Neuronal stem cell (in vitro differentiated cells): ENCODE measurements around the gene GPSM1.
"Not testable (repeated sequence)": the region's sequence is repeated elsewhere in the genome, so short reads cannot be mapped to it uniquely, and the experiment has no call there.

Experiments used
- DNase-seq: peaks from one replicate; pipeline ENCODE4 v3.0.0-alpha.2; 2013; ENCODE audit warnings: low spot score
- H2AFZ ChIP-seq: one replicate; pipeline ENCODE4 v1.6.1; 2013; ENCODE audit warnings: mild to moderate bottlenecking, low read length, inconsistent platforms
- H2AK5ac ChIP-seq: 2 replicates; pipeline ENCODE4 v1.6.1; 2013; ENCODE audit warnings: low read depth, mild to moderate bottlenecking, inconsistent platforms, low read length, moderate library complexity, mixed read lengths
- H2BK120ac ChIP-seq: 2 replicates; pipeline ENCODE4 v1.6.1; 2013; ENCODE audit warnings: low read depth, mild to moderate bottlenecking, inconsistent platforms, low read length, moderate library complexity, mixed read lengths
- H2BK12ac ChIP-seq: one replicate; pipeline ENCODE4 v1.6.1; 2013; ENCODE audit warnings: low read length, inconsistent platforms
- H2BK15ac ChIP-seq: 2 replicates; pipeline ENCODE4 v1.6.1; 2013; ENCODE audit warnings: mild to moderate bottlenecking, low read length, inconsistent platforms, mixed read lengths
- H2BK5ac ChIP-seq: one replicate; pipeline ENCODE4 v1.6.1; 2013; ENCODE audit warnings: inconsistent platforms, mild to moderate bottlenecking, low read length, moderate library complexity
- H3K14ac ChIP-seq: one replicate; pipeline ENCODE4 v1.6.1; 2013; ENCODE audit warnings: low read length, inconsistent platforms
- H3K18ac ChIP-seq: 2 replicates; pipeline ENCODE4 v1.6.1; 2013; ENCODE audit warnings: low read length, inconsistent platforms
- H3K23ac ChIP-seq: 2 replicates; pipeline ENCODE4 v1.6.1; 2013; ENCODE audit warnings: low read depth, mild to moderate bottlenecking, mixed read lengths, low read length, inconsistent platforms; ENCODE audit not compliant: poor library complexity
- H3K27ac ChIP-seq: replicated peaks from 3 replicates; pipeline ENCODE4 v1.5.1; 2013; ENCODE audit warnings: low read length, inconsistent platforms
- H3K27me3 ChIP-seq, 3 experiments: 2 replicates each; pipeline ENCODE4 v1.6.1; 2013; ENCODE audit warnings: low read length in 3 of 3, mild to moderate bottlenecking in 2 of 3, inconsistent platforms in 1 of 3, low read depth in 1 of 3, mixed read lengths in 1 of 3, moderate library complexity in 1 of 3; ENCODE audit not compliant: control insufficient read depth in 3 of 3, insufficient read depth in 3 of 3
- H3K36me3 ChIP-seq, 2 donors: replicated peaks in 1 of 2; 2 replicates each; pipeline ENCODE4 v1.6.1; 2013; ENCODE audit warnings: low read length in 2 of 2; ENCODE audit not compliant: control insufficient read depth in 2 of 2, insufficient read depth in 2 of 2
- H3K4ac ChIP-seq: 2 replicates; pipeline ENCODE4 v1.6.1; 2013; ENCODE audit warnings: inconsistent platforms, mild to moderate bottlenecking, low read length, moderate library complexity
- H3K4me1 ChIP-seq, 2 donors: 1 replicate in 1 of 2; 2 replicates in 1 of 2; pipeline ENCODE4 v1.6.1; 2013; ENCODE audit warnings: low read length in 2 of 2, low read depth in 1 of 2; ENCODE audit not compliant: control insufficient read depth in 2 of 2, insufficient read depth in 1 of 2
- H3K4me2 ChIP-seq: one replicate; pipeline ENCODE4 v1.6.1; 2013; ENCODE audit warnings: mild to moderate bottlenecking, low read length, inconsistent platforms; ENCODE audit not compliant: insufficient read depth, poor library complexity, severe bottlenecking
- H3K4me3 ChIP-seq, 2 donors: 2 replicates each; pipeline ENCODE4 v1.5.1; 2013; ENCODE audit warnings: low read length in 2 of 2, mild to moderate bottlenecking in 2 of 2, inconsistent platforms in 1 of 2, moderate library complexity in 1 of 2
- H3K79me1 ChIP-seq: one replicate; pipeline ENCODE4 v1.6.1; 2013; ENCODE audit warnings: low read depth, mild to moderate bottlenecking, inconsistent platforms, low read length, moderate library complexity
- H3K9ac ChIP-seq: one replicate; pipeline ENCODE4 v1.6.1; 2013; ENCODE audit warnings: mild to moderate bottlenecking, low read depth, low read length, inconsistent platforms; ENCODE audit not compliant: poor library complexity
- H3K9me3 ChIP-seq, 2 donors: replicated peaks in 1 of 2; 2 replicates each; pipeline versions ENCODE3 to v1.6.1; 2013; ENCODE audit warnings: low read length in 2 of 2, mild to moderate bottlenecking in 2 of 2, inconsistent platforms in 1 of 2, low read depth in 1 of 2, mixed read lengths in 1 of 2, moderate library complexity in 1 of 2; ENCODE audit not compliant: control insufficient read depth in 2 of 2, insufficient read depth in 1 of 2
- H4K8ac ChIP-seq: one replicate; pipeline ENCODE4 v1.6.1; 2013; ENCODE audit warnings: low read depth, mild to moderate bottlenecking, inconsistent platforms, low read length, moderate library complexity
- H4K91ac ChIP-seq: one replicate; pipeline ENCODE4 v1.6.1; 2013; ENCODE audit warnings: low read length, low read depth, mild to moderate bottlenecking, inconsistent platforms; ENCODE audit not compliant: poor library complexity
- WGBS, 2 donors: extraction: QIAGEN DNeasy Blood & Tissue Kit; methylation state at CpG; one replicate each; pipeline ENCODE4 v1.1.7; 2013; ENCODE audit warnings: missing lambda C conversion rate in 2 of 2, mixed read lengths in 1 of 2; ENCODE audit not compliant: insufficient read length in 2 of 2, insufficient replicate concordance in 1 of 2; ENCODE audit errors: extremely low coverage in 2 of 2; 5-methylcytosine and 5-hydroxymethylcytosine counted together

The GPSM1 gene

DNA sequence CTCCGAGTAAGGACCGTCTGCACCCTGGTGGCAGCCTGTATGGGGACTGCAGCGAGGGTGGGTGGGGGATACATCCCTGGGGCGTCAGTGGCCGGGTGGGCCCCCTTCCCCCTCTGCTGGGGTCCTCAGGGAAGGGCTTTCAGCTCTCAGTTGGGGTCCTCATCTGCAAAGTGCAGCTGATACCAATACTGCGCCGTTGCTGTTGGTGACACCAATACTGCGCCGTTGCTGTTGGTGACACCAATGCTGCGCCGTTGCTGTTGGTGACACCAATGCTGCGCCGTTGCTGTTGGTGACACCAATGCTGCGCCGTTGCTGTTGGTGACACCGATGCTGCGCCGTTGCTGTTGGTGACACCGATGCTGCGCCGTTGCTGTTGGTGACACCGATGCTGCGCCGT, 24.5 kb downstream of the GPSM1 start:
- not testable (repeated sequence) for H3K27me3 ChIP-seq, H2BK15ac ChIP-seq, H2BK120ac ChIP-seq, H2BK12ac ChIP-seq, H2BK5ac ChIP-seq, H2AFZ ChIP-seq, DNase-seq, H3K27ac ChIP-seq, H3K4ac ChIP-seq, H2AK5ac ChIP-seq, H4K91ac ChIP-seq, H3K4me1 ChIP-seq, H3K4me3 ChIP-seq, H3K14ac ChIP-seq, H3K18ac ChIP-seq, H4K8ac ChIP-seq, H3K4me2 ChIP-seq, H3K9me3 ChIP-seq, H3K9ac ChIP-seq
- peak overlapping the region; percentile 25 for H3K23ac ChIP-seq
- H3K79me1 ChIP-seq, result peaks cover 11% of the 10 kb centered on the region
- WGBS, 2 donors, result no CpG with 5 or more reads among the region's 24 CpGs
- H3K36me3 ChIP-seq, result peaks cover 5 to 15% of the 10 kb centered on the region in 2 donors

DNA sequence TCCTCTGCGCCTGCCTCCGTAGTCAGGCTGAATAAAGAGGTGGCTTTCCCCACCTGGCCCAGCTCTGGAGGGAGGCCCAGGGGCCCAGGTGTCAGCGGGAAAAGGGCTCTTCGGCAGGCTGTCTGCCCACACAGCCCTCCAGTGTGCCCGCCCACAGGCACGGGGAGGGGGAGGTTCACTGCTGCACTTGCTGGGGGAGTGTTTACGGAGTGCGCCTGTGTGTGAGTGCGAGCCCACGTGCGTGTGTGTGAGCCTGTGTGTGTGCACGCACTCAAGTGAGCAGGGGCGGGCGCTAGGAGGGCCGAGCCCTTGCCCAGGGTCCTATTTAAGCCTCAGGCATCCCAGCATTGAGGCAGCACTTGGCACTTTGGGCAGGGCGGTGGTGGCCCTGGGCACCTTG, 25.3 kb downstream of the GPSM1 start:
- no peak overlapping the region for H3K4ac ChIP-seq
- no peak overlapping the region for H2AK5ac ChIP-seq
- no peak overlapping the region for H2BK5ac ChIP-seq
- no peak overlapping the region for H3K4me2 ChIP-seq
- peaks cover 8% of the 10 kb centered on the region for H3K79me1 ChIP-seq
- no peak overlapping the region for H3K27ac ChIP-seq
- no peaks in the 10 kb centered on the region for H3K4me1 ChIP-seq
- no peak overlapping the region for H3K9ac ChIP-seq
- peak overlapping the region; percentile 89 for H3K14ac ChIP-seq
- H2BK12ac ChIP-seq, result peak overlapping the region; percentile 58
- WGBS, 2 donors, result no CpG with 5 or more reads among the region's 16 CpGs
- H3K18ac ChIP-seq, result peak overlapping the region; percentile 38
- DNase-seq, result no peak
- no peak overlapping the region for H4K91ac ChIP-seq
- peak overlapping the region; percentile 91 for H3K23ac ChIP-seq
- H3K36me3 ChIP-seq, result peaks cover 6 to 24% of the 10 kb centered on the region in 2 donors
- no peak overlapping the region for H2BK120ac ChIP-seq
- no peak overlapping the region for H4K8ac ChIP-seq
- no peaks in the 10 kb centered on the region for H3K9me3 ChIP-seq
- no peak overlapping the region for H2AFZ ChIP-seq
- H3K4me3 ChIP-seq, result no peak overlapping the region
- H2BK15ac ChIP-seq, result no peak overlapping the region
- H3K27me3 ChIP-seq, result no peaks in the 10 kb centered on the region

- Histone ChIP-seq H2BK12ac (peak overlapping the region; percentile 58), H3K27me3 (no peaks in the 10 kb centered on the region), H3K23ac (peak overlapping the region; percentile 91), H3K9me3 (no peaks in the 10 kb centered on the region), H3K4ac (no peak overlapping the region), H4K91ac (no peak overlapping the region), H3K14ac (peak overlapping the region; percentile 71), H3K4me1 (no peaks in the 10 kb centered on the region), H3K4me2 (no peak overlapping the region), H3K9ac (no peak overlapping the region), H2BK15ac (no peak overlapping the region), H3K18ac (no peak overlapping the region), H4K8ac (no peak overlapping the region), H3K79me1 (peaks cover 8% of the 10 kb centered on the region), H3K27ac (no peak overlapping the region), H2AK5ac (no peak overlapping the region), H3K36me3 (peaks cover 7 to 26% of the 10 kb centered on the region in 2 donors), H2BK120ac (no peak overlapping the region), H2AFZ (no peak overlapping the region), H2BK5ac (no peak overlapping the region), H3K4me3 (no peak overlapping the region)
- no CpG with 5 or more reads among the region's 11 CpGs for WGBS, 2 donors
- DNase-seq, result no peak
These were observed 25.7 kb downstream of the GPSM1 start for GRCh38 chr9:136353088-136353487.

DNA sequence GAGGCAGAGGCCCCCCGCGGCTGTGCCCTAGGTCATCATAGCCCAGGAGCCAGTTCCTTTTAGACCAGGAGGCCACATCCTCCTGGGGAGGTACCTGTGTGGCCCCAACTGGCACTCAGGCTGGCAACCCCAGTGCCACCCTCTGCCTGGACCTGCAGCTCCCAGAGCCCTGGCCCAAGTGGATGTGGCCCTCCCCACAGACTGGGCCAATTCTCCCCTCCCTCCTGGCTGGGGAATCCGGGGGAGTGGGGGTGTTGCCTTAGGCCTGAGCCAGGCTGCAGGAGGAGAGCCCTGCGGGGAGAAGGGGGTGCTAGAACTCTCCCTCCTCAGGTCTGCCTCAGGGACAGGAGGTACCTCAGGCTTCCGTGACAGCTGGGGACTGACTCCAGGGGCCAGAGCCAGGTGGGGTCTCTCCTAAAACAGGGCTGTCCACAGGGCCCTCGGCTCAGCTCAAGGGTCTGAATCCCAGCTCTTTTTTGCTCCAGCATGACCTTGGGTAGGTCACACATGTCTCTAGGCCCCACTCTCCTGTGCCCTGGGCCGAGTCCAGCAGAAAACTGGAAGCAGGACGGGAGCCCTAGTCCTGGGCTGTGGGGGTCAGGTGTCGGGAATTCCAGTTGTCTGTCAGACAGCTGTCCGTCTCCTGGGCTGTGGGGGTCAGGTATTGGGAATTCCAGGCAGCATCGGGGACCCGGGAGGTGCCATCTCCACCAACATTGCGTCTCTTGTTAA, 26.6 kb downstream of the GPSM1 start:
- no peak for DNase-seq
- peaks cover 7% of the 10 kb centered on the region for H3K79me1 ChIP-seq
- H2AK5ac ChIP-seq, result no peak overlapping the region
- no peak overlapping the region for H3K9ac ChIP-seq
- no peak overlapping the region for H4K8ac ChIP-seq
- H3K18ac ChIP-seq, result peak overlapping the region; percentile 71
- H2BK5ac ChIP-seq, result no peak overlapping the region
- no peaks in the 10 kb centered on the region for H3K4me1 ChIP-seq
- H3K27ac ChIP-seq, result no peak overlapping the region
- H4K91ac ChIP-seq, result no peak overlapping the region
- H3K4me2 ChIP-seq, result no peak overlapping the region
- no peak overlapping the region for H2BK15ac ChIP-seq
- peaks cover 8 to 25% of the 10 kb centered on the region in 2 donors for H3K36me3 ChIP-seq
- no peak overlapping the region for H2BK12ac ChIP-seq
- H2BK120ac ChIP-seq, result peak overlapping the region; percentile 47
- no peaks in the 10 kb centered on the region for H3K27me3 ChIP-seq
- H3K14ac ChIP-seq, result no peak overlapping the region
- no peak overlapping the region for H2AFZ ChIP-seq
- H3K4me3 ChIP-seq, result no peak overlapping the region
- no peaks in the 10 kb centered on the region for H3K9me3 ChIP-seq
- H3K23ac ChIP-seq, result peak overlapping the region; percentile 73
- no peak overlapping the region for H3K4ac ChIP-seq
- WGBS, 2 donors, result no CpG with 5 or more reads among the region's 13 CpGs
